Mucosa of rectum (tissue), 2 donors: ENCODE results near the gene TNFRSF18.
"Not testable (repeated sequence)": the region's sequence is repeated elsewhere in the genome, so short reads cannot be mapped to it uniquely, and the experiment has no call there.

Source experiments
- H3K27ac ChIP-seq, 2 donors: one replicate each; pipeline ENCODE4 v1.7.0; 2013; ENCODE audit warnings: inconsistent platforms in 2 of 2, low read depth in 2 of 2, low read length in 2 of 2
- H3K27me3 ChIP-seq, 2 donors: one replicate each; pipeline ENCODE4 v1.7.0; 2013; ENCODE audit warnings: low read length in 2 of 2; ENCODE audit not compliant: control insufficient read depth in 2 of 2, insufficient read depth in 2 of 2
- H3K36me3 ChIP-seq, 2 donors: one replicate each; pipeline ENCODE4 v1.7.0; 2013; ENCODE audit warnings: low read length in 2 of 2; ENCODE audit not compliant: control insufficient read depth in 2 of 2, insufficient read depth in 2 of 2
- H3K4me1 ChIP-seq, 2 donors: one replicate each; pipeline ENCODE4 v1.7.0; 2013; ENCODE audit warnings: low read length in 2 of 2, mild to moderate bottlenecking in 1 of 2; ENCODE audit not compliant: control insufficient read depth in 2 of 2, insufficient read depth in 2 of 2
- H3K4me3 ChIP-seq, 2 donors: one replicate each; pipeline ENCODE4 v1.7.0; 2013; ENCODE audit warnings: low read length in 2 of 2
- H3K9ac ChIP-seq, 2 donors: one replicate each; pipeline ENCODE4 v1.7.0; 2013; ENCODE audit warnings: low read length in 2 of 2, low read depth in 1 of 2, mild to moderate bottlenecking in 1 of 2
- H3K9me3 ChIP-seq, 2 donors: one replicate each; pipeline ENCODE4 v1.7.0; 2013; ENCODE audit warnings: low read length in 2 of 2; ENCODE audit not compliant: control insufficient read depth in 2 of 2
- donor health status: healthy.
- donor health status: Normal muscosa, but diverticular disease.

The TNFRSF18 gene

GRCh38 chr1:1206376-1206965 is at the start of gene TNFRSF18:
TNFRSF18 (minus strand) TSS chr1:1206592; CDS start chr1:1206571, 21 bp downstream.
- Histone ChIP-seq H3K9ac (peak within 1 kb of the TSS in 1 of 2 donors; percentile 33), H3K27me3 (peaks cover 14 to 38% of the 10 kb centered on the region in 2 donors), H3K4me3 (peak within 1 kb of the TSS; percentile 5 to 37), H3K9me3 (no peaks in the 10 kb centered on the region), H3K4me1 (peaks cover 9 to 14% of the 10 kb centered on the region in 2 donors), H3K36me3 (no peaks in the 10 kb centered on the region), H3K27ac (peak within 1 kb of the TSS in 1 of 2 donors; percentile 32)

GRCh38 chr1:1255611-1256010 is 49.2 kb upstream of the TNFRSF18 start:
- Histone ChIP-seq H3K4me3 (no peak overlapping the region), H3K27me3 (no peaks in the 10 kb centered on the region), H3K36me3 (peaks cover 22 to 47% of the 10 kb centered on the region in 2 donors), H3K9me3 (no peaks in the 10 kb centered on the region), H3K4me1 (peaks cover 0 to 3% of the 10 kb centered on the region in 2 donors), H3K27ac (no peak overlapping the region), H3K9ac (no peak overlapping the region)

- Histone ChIP-seq H3K9me3 (no peaks in the 10 kb centered on the region), H3K4me3 (no peak overlapping the region), H3K27ac (no peak overlapping the region), H3K36me3 (peaks cover 16 to 43% of the 10 kb centered on the region in 2 donors), H3K4me1 (peaks cover 0 to 2% of the 10 kb centered on the region in 2 donors), H3K27me3 (no peaks in the 10 kb centered on the region), H3K9ac (no peak overlapping the region)
Observed at GRCh38 chr1:1255078-1255477, 48.7 kb upstream of the TNFRSF18 start.

- Histone ChIP-seq H3K9ac (no peak overlapping the region), H3K36me3 (peaks cover 13 to 40% of the 10 kb centered on the region in 2 donors), H3K27ac (no peak overlapping the region), H3K9me3 (no peaks in the 10 kb centered on the region), H3K27me3 (no peaks in the 10 kb centered on the region), H3K4me1 (no peaks in the 10 kb centered on the region), H3K4me3 (no peak overlapping the region)
Observed at GRCh38 chr1:1254667-1254998, 48.2 kb upstream of the TNFRSF18 start.

- H3K27ac ChIP-seq: no peak overlapping the region
- no peak overlapping the region for H3K4me3 ChIP-seq
- no peaks in the 10 kb centered on the region for H3K27me3 ChIP-seq
- peaks cover 11 to 37% of the 10 kb centered on the region in 2 donors for H3K36me3 ChIP-seq
- no peaks in the 10 kb centered on the region for H3K4me1 ChIP-seq
- H3K9me3 ChIP-seq: no peaks in the 10 kb centered on the region
- H3K9ac ChIP-seq: no peak overlapping the region
Observed at GRCh38 chr1:1253972-1254666, 47.7 kb upstream of the TNFRSF18 start.

- no peak overlapping the region for H3K4me3 ChIP-seq
- no peak overlapping the region for H3K9ac ChIP-seq
- H3K4me1 ChIP-seq: no peaks in the 10 kb centered on the region
- H3K36me3 ChIP-seq: peaks cover 7 to 30% of the 10 kb centered on the region in 2 donors
- no peaks in the 10 kb centered on the region for H3K9me3 ChIP-seq
- H3K27me3 ChIP-seq: no peaks in the 10 kb centered on the region
- H3K27ac ChIP-seq: no peak overlapping the region
Observed at GRCh38 chr1:1253314-1253713, 46.9 kb upstream of the TNFRSF18 start.

- H3K27me3 ChIP-seq: peaks cover 11% of the 10 kb centered on the region in 2 donors
- H3K27ac ChIP-seq: peak overlapping the region in 1 of 2 donors; percentile 38
- no peaks in the 10 kb centered on the region for H3K4me1 ChIP-seq
- H3K36me3 ChIP-seq: peaks cover 7 to 23% of the 10 kb centered on the region in 2 donors
- no peak overlapping the region for H3K4me3 ChIP-seq
- no peak overlapping the region for H3K9ac ChIP-seq
- no peaks in the 10 kb centered on the region for H3K9me3 ChIP-seq
Observed at GRCh38 chr1:1250786-1251284, 44.4 kb upstream of the TNFRSF18 start.

GRCh38 chr1:1248009-1248913 is 41.9 kb upstream of the TNFRSF18 start:
- H3K36me3 ChIP-seq, H3K4me3 ChIP-seq: not testable (repeated sequence)

GRCh38 chr1:1247341-1247913 is 41.0 kb upstream of the TNFRSF18 start:
- Histone ChIP-seq H3K9me3 (no peaks in the 10 kb centered on the region), H3K4me3 (no peak overlapping the region), H3K27me3 (peaks cover 11 to 17% of the 10 kb centered on the region in 2 donors), H3K36me3 (peaks cover 0 to under 1% of the 10 kb centered on the region in 2 donors), H3K27ac (no peak overlapping the region), H3K4me1 (peaks cover 0 to 6% of the 10 kb centered on the region in 2 donors), H3K9ac (no peak overlapping the region)

More at GRCh38 chr1:1248009-1248913, 41.9 kb upstream of the TNFRSF18 start:
- not testable (repeated sequence) for H3K4me1 ChIP-seq, H3K9ac ChIP-seq, H3K9me3 ChIP-seq, H3K27ac ChIP-seq
- H3K27me3 ChIP-seq: peaks cover 11 to 17% of the 10 kb centered on the region in 2 donors
